Upper lobe of left lung (tissue), 4 donors: Measurements from ENCODE around the gene FXYD6.

Experiments used
- EP300 ChIP-seq, 4 donors: sonication (generic); formaldehyde crosslinking; IDR thresholded peaks; one replicate each; pipeline ENCODE4 v1.5.1; 2017; ENCODE audit warnings: antibody characterized with exemption in 4 of 4, control low read depth in 2 of 4
- POLR2A ChIP-seq, 4 donors: fragments of 450-650 bp; IDR thresholded peaks; one replicate each; pipeline ENCODE4 v1.5.1; 2016 to 2017; ENCODE audit warnings: antibody characterized with exemption in 4 of 4, mild to moderate bottlenecking in 2 of 4
- TF ChIP-seq, protein P1 (sequence below), 6 experiments: fragments of 450-650 bp in 4 of 6; fragments of 200-600 bp in 2 of 6; sonication (generic) in 2 of 6; IDR thresholded peaks; one replicate each; pipeline ENCODE4 v1.5.1; 2016 to 2019; ENCODE audit warnings: antibody characterized with exemption in 6 of 6

GRCh38 chr11:117923773-117924172 lies 47.3 kb upstream of the FXYD6 start:
- TF ChIP-seq, protein P1, sequence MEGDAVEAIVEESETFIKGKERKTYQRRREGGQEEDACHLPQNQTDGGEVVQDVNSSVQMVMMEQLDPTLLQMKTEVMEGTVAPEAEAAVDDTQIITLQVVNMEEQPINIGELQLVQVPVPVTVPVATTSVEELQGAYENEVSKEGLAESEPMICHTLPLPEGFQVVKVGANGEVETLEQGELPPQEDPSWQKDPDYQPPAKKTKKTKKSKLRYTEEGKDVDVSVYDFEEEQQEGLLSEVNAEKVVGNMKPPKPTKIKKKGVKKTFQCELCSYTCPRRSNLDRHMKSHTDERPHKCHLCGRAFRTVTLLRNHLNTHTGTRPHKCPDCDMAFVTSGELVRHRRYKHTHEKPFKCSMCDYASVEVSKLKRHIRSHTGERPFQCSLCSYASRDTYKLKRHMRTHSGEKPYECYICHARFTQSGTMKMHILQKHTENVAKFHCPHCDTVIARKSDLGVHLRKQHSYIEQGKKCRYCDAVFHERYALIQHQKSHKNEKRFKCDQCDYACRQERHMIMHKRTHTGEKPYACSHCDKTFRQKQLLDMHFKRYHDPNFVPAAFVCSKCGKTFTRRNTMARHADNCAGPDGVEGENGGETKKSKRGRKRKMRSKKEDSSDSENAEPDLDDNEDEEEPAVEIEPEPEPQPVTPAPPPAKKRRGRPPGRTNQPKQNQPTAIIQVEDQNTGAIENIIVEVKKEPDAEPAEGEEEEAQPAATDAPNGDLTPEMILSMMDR (IDR thresholded peaks at IDR 0.05): no peak
- no peak for TF ChIP-seq POLR2A (IDR thresholded peaks at IDR 0.05)
- TF ChIP-seq EP300 (IDR thresholded peaks at IDR 0.05): no peak
